HG02981 (cell line): ENCODE measurements around the gene CTNND2.

Experiments used
- ATAC-seq: cut with Tn5 transposase; IDR thresholded peaks from one replicate; pipeline ENCODE4 v1.9.1; 2021; ENCODE audit warnings: mild to moderate bottlenecking, moderate library complexity; ENCODE audit not compliant: unreplicated experiment

CTNND2 gene

DNA sequence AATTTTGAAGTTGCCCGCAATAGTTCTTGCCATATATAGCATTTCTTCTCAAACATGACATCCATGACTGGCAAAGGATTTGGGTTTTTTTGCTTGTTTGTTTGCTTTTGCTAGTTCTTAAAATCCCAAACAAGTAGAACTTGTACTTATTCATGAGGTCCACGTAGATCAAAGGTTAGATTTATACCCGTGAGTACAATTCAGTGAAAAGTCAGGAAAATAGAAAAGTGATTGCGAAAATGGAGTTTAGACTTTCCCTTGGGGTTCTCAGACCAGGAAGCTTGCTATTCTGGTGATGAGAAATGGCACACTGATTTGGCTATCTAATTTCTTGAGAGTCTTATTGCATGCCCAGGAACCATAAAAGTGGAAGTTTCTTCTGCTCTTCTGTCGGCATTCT is 304.7 kb downstream of the CTNND2 start:
- ATAC-seq: no peak

DNA sequence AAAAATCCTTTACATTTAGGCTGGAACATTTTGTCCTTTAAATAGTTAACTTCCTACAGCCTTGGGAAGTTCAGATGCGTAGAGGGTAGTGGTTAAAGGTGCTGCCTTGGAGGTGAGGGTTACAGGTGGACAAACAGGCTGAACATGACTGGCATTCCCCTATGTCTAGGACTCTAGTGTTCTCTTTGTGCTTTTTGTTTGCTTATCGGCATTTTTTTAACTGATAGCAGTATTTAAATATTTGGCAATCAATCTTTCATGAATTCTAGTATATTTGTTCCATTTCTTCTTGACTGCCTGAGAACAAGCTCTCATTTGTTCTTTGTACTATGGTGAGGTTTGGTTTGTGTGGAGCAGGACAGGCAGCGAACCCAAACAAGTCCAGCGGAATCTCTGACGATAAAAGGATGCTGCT is 307.6 kb downstream of the CTNND2 start:
- ATAC-seq: no peak

DNA sequence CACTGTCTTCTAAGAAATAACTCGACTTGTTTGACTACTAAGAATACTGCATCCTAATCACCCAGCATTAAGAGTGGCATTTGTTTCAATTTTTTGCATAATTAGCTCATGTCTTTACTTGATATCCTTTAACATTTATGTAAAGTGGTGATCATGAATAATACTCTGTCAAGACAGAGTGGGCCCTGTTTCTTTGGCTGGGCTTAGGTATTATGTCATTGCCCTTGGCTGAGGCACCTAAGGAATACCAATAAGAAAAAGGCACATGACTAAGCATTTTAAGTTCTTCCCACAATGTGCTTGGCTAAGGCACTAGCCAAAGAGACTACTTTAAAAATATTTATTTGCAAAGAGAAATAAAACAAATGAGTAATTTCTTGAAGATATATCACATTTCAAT is 308.1 kb downstream of the CTNND2 start:
- no peak for ATAC-seq

DNA sequence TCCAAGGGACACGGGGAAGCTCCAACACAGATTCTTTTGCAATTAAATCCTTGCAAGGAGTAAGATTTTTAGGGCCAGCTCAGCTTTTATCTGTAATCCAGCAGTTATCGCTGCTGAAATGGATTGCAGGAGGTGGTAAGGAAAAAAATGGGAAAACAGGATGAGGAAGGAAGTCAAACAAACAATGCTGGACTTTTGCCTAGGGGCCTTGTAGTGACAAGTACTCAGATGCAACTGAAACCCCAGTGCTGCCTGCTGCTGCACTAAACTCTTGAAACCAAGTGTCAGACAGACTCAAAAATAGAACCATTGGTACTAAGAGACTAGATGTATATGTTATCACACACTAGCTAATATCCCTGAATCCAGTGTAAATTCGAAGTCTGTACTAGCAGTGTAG is 309.2 kb downstream of the CTNND2 start:
- no peak for ATAC-seq

DNA sequence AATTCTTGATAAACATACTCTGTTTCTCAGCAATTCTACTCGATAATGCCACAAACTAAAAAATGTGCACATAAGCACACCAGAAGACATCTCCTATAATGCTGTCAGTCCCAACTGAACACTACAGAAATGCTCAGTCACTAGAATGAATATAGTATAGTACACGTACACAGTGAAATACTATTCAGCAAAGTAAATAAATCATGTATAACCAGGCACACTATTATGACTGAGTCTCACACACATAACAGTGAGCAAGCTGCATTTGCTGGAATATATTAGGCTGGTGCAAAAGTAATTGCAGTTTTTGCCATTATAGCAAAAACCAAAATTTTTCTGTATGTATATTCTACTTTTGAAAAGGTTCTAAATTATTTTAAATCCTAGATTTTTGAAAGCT is 310.2 kb downstream of the CTNND2 start:
- no peak for ATAC-seq

DNA sequence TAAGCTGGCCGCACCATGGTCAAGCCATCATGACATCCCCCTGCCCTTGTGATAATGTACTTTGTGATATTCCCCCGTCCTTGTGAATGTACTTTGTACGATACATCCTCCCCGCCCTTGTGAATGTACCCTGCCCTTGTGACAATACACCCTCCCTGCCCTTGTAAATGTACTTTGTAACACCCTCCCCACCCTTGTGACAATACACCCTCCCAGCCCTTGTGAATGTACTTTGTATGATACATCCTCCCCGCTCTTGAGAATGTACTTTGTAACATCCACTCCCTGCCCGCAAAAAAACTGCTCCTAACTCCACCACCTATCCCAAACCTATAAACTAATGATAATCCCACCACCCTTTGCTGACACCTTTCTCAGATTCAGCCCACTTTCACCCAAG is 313.8 kb downstream of the CTNND2 start:
- ATAC-seq: no peak

DNA sequence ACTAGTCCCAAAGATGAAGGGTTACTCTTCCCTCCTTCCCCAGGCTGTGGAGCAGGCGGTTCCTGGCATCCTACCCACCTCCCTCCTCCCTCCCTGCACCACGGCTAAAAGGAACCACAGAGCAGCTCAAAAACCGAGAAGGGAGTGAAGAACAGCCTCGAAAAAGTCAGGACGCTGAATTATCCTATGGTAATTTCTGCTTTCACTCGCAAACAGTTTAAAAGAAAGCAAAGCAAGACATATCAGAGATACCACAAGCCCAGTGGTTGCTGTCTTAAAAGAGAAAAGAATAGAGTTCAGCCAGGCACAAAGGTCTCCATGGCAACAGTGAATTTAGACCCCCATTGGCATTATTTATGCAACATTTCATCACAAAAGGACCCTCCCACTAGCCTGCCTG is 315.4 kb downstream of the CTNND2 start:
- no peak for ATAC-seq

DNA sequence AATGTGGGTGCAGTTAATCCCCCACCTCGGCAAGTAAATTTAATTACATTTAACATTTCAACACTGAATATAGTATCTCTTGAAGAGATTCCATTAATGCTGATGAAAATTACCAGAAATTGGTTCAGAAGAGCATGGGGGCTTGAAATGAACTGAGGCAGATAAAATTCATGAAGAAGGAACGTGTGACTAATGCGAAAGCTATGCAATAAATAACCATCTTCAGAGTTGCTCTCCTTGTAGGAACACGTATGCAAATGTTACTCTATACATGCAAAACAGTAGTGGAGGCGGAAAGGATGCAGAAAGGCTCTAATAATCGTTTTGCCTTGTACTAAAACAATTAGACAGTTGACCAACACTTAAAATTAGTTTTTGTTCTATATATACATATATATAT is 320.2 kb downstream of the CTNND2 start:
- ATAC-seq: no peak

DNA sequence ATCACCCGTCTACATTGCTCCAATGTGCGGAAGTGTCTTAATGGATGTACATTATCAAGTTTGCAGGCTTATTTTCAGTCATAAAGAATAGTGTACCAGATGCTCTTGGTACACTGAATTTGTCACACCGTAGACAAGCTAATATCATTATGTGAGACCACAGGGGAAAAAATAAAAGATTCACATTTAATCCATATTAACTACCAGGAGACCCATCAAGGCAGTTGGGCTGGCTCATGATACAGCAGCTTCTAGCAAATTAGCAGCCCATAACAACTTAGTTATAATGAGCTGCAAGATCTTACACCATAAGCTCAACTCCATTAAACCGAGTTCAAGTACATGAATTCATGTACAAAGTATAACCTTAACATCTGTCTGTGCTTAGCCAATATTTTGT is 324.9 kb downstream of the CTNND2 start:
- no peak for ATAC-seq

DNA sequence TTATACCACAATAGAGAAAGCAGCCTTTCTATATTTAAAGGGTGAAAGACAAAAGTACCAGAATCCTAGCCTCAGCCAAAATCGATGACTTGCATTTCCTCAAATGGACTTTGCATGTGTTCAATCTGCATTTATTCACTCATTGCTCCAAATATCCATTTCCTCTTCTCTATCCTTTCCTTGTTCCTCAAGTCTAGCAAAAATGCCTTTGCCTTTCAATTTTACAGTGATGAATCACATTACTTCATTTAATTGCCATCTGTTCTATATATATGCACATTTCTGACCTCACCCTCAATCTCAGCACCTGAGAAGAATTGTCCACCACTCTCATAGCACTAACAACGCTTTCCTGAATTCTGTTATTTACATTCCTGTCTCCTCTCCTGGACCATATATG is 329.5 kb downstream of the CTNND2 start:
- no peak for ATAC-seq

DNA sequence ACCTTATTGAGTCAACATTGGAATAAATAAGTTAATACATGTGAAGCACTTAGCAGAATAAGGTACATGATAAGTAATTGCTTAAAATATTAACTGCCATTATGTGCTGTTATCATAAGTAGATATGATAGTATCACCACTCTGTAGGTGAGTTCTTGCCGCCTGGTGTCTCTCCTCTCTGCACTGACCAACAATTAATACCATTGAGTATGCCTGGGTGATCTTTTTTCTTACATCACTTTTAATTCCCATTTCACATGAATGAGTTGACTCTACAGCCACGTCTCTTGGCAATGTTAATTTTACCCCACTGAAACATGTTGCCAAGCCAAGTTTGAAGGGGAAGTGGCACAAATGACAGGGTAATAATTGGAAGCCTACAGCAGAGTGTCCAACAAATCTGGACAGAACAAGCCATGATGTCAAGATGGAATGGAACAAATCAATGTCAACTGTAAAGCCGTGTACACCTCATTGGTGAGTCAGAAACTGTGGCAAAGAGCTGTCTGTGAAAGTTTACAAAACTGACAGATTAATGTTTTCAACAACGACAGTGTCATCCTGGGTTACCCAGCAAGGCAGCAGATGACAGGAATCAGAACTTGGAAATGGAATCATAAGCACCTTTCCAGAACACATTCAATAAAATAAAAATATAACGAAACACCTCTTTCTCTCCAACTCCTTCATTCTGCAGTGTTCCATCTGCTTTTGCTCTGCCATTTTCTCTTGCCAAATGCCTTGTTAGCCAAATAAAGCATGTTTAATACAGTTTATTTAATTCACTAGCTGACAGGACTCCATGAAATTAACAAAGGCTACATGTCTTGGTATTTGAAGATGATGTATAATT is 330.9 kb downstream of the CTNND2 start:
- ATAC-seq: no peak

DNA sequence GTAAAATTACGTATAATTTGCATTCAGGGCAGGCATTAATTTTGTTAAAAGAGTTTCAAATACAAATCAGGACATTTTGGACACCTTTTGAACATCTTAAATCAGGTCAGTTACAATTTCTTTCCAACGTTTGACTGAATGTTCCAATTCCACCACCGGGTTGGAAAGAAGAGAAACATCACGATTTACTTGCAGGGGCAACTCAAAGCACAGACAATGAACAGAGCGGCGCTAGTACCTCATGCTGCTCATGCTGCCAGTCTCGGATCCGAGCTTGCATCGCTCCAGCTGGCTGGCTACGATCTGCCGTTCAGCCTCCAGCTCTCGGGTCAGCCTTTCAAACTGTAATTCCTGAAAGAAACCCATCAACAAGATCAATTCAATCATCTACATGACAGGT is 339.5 kb downstream of the CTNND2 start:
- no peak for ATAC-seq

DNA sequence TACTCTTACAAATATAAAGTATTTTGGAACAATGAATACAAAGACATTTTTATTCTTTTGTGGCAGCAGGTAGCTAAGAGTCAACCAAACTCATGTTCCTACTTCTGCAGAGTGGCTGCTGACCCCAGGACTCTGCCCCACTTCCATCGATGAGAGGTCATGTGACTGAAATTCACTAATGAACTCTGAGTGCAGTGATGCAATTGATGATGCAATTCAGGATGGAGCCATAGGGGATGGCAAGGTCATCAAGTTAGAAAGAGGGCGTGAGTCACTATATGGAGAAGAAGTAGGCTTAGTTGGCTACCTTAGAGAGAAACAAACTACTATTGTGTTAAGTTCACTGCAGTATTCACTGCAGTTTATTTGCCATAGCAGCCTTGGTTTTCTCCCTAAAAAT is 340.4 kb downstream of the CTNND2 start:
- ATAC-seq: no peak

DNA sequence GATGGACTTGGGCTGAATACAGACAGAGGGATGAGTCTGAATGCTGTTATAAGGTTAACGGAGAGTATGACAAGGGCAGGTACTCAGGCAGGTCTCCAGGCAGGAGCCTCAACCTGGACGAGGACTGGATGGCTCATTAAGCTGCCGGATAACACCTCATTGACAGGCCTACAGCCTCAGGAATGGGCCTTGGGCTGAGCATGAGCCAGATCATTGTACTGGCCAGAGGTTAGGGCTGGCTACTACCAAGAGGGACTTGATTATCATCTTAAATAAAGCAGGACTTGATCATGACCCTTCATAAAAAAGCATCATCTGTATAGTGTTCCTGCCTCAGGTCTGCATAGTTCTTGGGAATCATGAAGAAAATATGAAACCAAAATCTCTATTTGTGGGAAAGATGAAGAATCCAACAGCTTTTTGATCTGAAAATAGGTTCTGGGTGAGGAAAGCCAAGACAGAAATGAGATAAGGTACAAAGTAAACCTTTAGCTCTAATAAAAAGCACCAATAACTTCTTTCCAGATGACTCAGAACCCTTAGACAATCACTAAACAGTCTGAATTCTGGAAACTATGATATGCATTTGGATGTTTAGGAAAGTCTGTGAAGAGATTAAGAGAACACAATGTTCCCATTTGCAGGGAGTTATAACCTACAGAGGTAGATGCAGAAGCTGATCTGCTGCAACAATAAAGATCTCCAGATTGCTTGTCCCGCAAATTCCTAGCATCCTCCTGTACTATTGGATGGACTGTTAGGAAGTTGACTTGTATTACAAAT is 343.1 kb downstream of the CTNND2 start:
- no peak for ATAC-seq

DNA sequence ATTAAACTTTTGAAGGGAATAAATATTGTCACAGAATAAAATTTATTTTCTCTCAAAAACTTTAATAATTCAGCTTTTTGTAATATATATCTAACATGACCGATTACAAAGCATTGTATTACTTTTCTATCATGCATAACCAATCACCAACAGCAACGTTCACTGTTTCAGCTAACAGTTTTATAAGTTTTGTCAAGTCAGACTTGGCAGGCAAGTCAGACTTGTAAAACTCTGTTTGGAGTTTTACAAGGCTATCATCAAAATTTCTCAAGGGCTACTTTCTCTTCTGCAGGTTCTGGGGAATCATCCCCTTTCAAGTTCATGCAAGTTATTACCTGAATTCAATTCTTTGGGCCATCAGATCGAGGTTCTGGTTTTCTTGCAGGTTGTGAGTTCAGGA is 347.2 kb downstream of the CTNND2 start:
- ATAC-seq: no peak

DNA sequence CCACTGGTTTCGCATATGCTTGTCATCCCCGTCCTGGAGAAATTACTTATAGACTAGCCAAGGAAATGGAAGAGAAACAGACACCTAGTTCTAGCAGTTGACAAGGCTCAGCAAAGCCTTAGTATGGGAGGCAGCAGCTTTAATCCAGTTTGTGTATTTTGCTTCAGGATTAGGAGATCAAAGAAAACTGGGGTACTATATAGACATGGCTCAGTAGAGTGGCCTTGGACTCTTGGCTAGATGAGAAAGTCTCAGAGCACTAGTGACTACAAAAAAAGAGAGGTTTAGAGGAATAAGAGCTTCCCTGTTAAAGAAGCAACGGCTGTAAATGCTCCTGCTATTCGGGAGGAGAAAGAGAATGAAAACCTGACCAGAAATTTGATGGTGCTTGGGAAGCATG is 349.1 kb downstream of the CTNND2 start:
- no peak for ATAC-seq

DNA sequence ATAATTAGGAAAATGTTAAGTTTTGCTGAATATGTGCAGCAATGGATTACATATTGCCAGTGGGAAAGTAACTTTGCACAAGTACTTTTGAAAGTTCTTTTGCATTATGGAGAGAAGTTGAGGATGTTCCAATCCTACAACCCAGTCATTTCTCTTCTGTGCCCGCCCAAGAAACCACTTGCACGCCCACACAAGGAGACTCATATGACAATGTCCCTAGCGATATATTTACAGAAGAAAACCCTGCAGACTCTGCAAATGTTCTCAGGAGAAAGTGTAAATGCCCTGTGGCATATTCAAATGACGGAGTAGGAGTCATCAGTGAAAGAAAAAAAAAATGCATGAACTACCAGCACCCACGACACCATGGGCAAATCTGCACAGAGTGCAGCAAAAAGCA is 356.5 kb downstream of the CTNND2 start:
- no peak for ATAC-seq

DNA sequence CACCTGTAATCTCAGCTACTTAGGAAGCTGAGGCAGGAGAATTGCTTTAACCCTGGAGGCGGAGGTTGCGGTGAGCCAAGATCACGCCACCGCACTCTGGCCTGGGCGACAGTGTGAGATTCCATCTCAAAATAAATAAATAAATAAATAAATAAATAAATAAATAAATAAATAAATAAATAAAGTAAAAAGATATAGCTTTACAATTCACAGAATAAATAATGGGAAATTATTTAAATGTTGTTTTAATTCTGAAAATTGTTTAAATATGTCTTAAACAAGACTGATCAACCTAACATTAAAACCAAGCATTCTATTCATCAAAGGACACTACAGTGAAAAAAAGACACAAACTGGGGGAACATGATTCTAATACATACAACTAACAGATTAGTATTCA is 357.1 kb downstream of the CTNND2 start:
- ATAC-seq: no peak

DNA sequence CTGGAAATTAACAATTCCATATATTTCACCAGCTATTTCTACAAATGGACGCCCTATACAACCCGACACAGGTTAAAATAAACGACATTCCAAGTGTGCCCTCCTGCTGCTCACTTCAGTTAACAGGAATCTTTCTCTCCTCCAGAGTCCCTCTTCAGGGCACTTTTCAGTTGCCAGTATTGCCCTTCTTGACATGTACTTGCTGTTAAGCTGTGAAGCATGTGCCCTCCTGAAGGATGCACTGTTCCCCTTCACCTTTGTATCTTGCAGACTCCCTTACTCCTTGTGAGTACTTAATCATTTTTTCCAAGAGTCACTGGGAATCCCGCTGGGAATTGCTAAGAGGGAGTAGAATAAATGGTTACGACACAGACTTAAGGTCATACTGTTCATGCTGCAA is 364.1 kb downstream of the CTNND2 start:
- ATAC-seq: no peak

DNA sequence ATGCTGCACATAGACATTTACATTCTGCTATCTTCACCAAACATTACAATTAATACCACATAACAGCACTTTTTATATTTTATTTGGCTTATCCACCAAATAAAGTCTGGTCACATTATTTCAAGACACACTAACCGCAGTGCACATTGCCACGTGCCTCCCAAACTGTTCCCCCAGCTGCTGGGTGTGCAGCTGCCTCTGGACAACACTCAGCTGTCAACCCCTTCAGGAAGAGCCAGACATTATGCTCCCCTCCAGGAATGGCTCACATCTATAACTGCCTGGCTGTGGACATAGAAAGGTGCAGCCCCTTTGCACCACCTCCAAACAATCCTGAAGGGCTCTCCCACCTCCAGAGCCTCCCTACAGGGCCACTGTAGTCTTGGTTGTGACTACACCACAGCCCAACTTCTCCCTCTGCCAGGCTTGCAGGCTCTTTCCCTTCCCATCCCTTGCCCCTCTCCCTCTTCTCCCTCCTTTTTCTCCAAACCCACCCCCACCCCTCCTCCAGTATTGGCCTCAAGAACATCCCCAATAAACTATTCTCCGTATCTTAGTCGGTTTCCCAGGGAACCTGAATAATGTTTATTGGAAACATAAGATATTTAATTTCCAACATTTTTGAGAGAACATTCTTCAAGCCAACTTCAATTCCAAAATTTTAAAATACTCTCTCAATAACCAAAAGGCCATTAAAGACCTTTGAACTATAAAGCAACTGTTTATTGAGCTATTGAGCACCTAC is 372.3 kb downstream of the CTNND2 start:
- ATAC-seq: no peak

DNA sequence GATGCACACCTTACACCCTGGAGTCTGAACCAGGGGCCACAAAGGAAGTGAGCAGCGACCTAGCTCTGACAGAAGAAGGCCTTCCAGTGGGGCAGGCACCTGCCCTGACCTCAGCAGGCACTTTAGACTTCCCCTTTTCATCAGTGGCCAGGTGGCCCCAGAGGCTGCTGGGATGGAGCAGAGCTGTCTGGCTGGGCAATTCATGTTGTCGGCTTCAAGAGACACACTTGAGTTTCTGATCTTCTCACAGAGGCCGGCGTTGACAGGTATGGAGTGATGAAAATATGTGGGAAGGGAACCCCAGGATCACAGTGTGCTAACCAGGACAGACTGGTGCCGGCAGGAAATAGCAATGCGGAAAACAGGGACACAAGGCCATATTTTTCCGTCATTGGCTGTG is 375.5 kb downstream of the CTNND2 start:
- ATAC-seq: no peak
